HG02884 (cell line): ENCODE data around the gene BICDL1.

Experiments used
- ATAC-seq: cut with Tn5 transposase; IDR thresholded peaks from one replicate; pipeline ENCODE4 v1.9.1; 2021; ENCODE audit warnings: mild to moderate bottlenecking, moderate library complexity; ENCODE audit not compliant: unreplicated experiment

The BICDL1 gene

GRCh38 chr12:120076651-120077050 lies 87.6 kb downstream of the BICDL1 start:
- ATAC-seq: no peak

GRCh38 chr12:120077260-120077659 lies 88.2 kb downstream of the BICDL1 start:
- ATAC-seq: no peak

- no peak for ATAC-seq
Observed at GRCh38 chr12:120078868-120079267, 89.8 kb downstream of the BICDL1 start.

GRCh38 chr12:120079411-120080400 lies 90.7 kb downstream of the BICDL1 start:
- ATAC-seq: no peak

- no peak for ATAC-seq
Observed at GRCh38 chr12:120081641-120082040, 92.6 kb downstream of the BICDL1 start.

- ATAC-seq: no peak
Observed at GRCh38 chr12:120085920-120086645, 97.0 kb downstream of the BICDL1 start.

- peak; percentile 95 for ATAC-seq
Observed at GRCh38 chr12:120086801-120087621, 98.0 kb downstream of the BICDL1 start.

GRCh38 chr12:120089105-120089504 lies 100.1 kb downstream of the BICDL1 start:
- no peak for ATAC-seq

- no peak for ATAC-seq
Observed at GRCh38 chr12:120089796-120090195, 100.8 kb downstream of the BICDL1 start.

GRCh38 chr12:120090206-120090605 lies 101.2 kb downstream of the BICDL1 start:
- ATAC-seq: no peak

- no peak for ATAC-seq
Observed at GRCh38 chr12:120090626-120091295, 101.7 kb downstream of the BICDL1 start.

GRCh38 chr12:120091371-120092090 lies 102.5 kb downstream of the BICDL1 start:
- no peak for ATAC-seq

- ATAC-seq: no peak
Observed at GRCh38 chr12:120092551-120093335, 103.7 kb downstream of the BICDL1 start.

- no peak for ATAC-seq
Observed at GRCh38 chr12:120093336-120093591, 104.2 kb downstream of the BICDL1 start.

- no peak for ATAC-seq
Observed at GRCh38 chr12:120093592-120094355, 104.7 kb downstream of the BICDL1 start.

- no peak for ATAC-seq
Observed at GRCh38 chr12:120094485-120094884, 105.4 kb downstream of the BICDL1 start.

GRCh38 chr12:120095331-120095730 lies 106.3 kb downstream of the BICDL1 start:
- no peak for ATAC-seq

- no peak for ATAC-seq
Observed at GRCh38 chr12:120095736-120096135, 106.7 kb downstream of the BICDL1 start.
